Gastrocnemius medialis (tissue), 4 donors: ENCODE data around the gene FCHSD1. TPM values are rescaled to one million over a fixed set of nuclear protein-coding genes. Genes with fewer than 3 reads are reported as not detected.

Experiments used
- ATAC-seq, 2 donors: fragments of 150-250 bp; one replicate each; pipeline ENCODE4 v1.9.1; 2016
- DNase-seq, 2 donors: peaks; one replicate each; pipeline ENCODE4 v3.0.0-alpha.2; 2019
- H3K27ac ChIP-seq, 4 donors: fragments of 200-600 bp; sonication (generic); 1 replicate in 1 of 4; 2 replicates in 3 of 4; pipeline ENCODE4 v1.5.1; 2016 to 2018; ENCODE audit warnings: mild to moderate bottlenecking in 2 of 4, moderate library complexity in 1 of 4
- H3K27me3 ChIP-seq, 3 donors: fragments of 200-600 bp; sonication (generic) in 2 of 3; 1 replicate in 1 of 3; 2 replicates in 2 of 3; pipeline versions ENCODE4 v1.5.1 to v1.6.0; 2016 to 2019; ENCODE audit warnings: mild to moderate bottlenecking in 1 of 3, moderate library complexity in 1 of 3
- H3K36me3 ChIP-seq, 2 donors: fragments of 200-600 bp; sonication (generic) in 1 of 2; one replicate each; pipeline ENCODE4 v1.5.1; 2017 to 2018
- H3K4me1 ChIP-seq, 2 donors: fragments of 200-600 bp; sonication (generic) in 1 of 2; one replicate each; pipeline ENCODE4 v1.5.1; 2016 to 2017; ENCODE audit warnings: mild to moderate bottlenecking in 2 of 2
- H3K4me3 ChIP-seq, 4 donors: fragments of 200-600 bp; sonication (generic) in 3 of 4; 1 replicate in 1 of 4; 2 replicates in 3 of 4; pipeline ENCODE4 v1.5.1; 2016 to 2019; ENCODE audit warnings: mild to moderate bottlenecking in 2 of 4
- H3K9me3 ChIP-seq, 3 donors: fragments of 200-600 bp; sonication (generic) in 2 of 3; 1 replicate in 1 of 3; 2 replicates in 2 of 3; pipeline ENCODE4 v1.5.1; 2016 to 2019
- POLR2A ChIP-seq, 2 donors: fragments of 450-650 bp; IDR thresholded peaks; one replicate each; pipeline ENCODE4 v1.6.1; 2017; ENCODE audit warnings: antibody characterized with exemption in 2 of 2, mild to moderate bottlenecking in 2 of 2, moderate library complexity in 2 of 2
- in situ Hi-C, 4 donors: fragments of 200-750 bp; cut with MboI; loops; one replicate each; pipeline versions ENCODE4 v1.15.0 to v1.8.0; 2017; ENCODE audit warnings: low sequenced_read_pairs in 4 of 4
- intact Hi-C: fragments of 100-400 bp; cut with DNase I; formaldehyde crosslinking; loops from one replicate; pipeline ENCODE4 v1.15.1; 2023; ENCODE audit warnings: low total_unique reads
- total RNA-seq, 4 donors: library from RNA; depleted of rRNA; stranded (reverse); fragments of >200 nt; gene quantifications; one replicate each; pipeline versions ENCODE4 v1.1.0 to v1.2.3, GENCODE V29; 2016
- TF ChIP-seq, protein P1 (sequence below), 5 experiments: fragments of 450-650 bp in 3 of 5; fragments of 200-600 bp in 2 of 5; sonication (generic) in 2 of 5; IDR thresholded peaks in 4 of 5; conservative IDR thresholded peaks in 1 of 5; 1 replicate in 4 of 5; 2 replicates in 1 of 5; pipeline ENCODE4 v1.5.1; 2016 to 2019; ENCODE audit warnings: antibody characterized with exemption in 5 of 5, mild to moderate bottlenecking in 3 of 5, moderate library complexity in 3 of 5

Gene FCHSD1
- total RNA-seq, 4 donors from 2014 or later, result 0.32 to 2.6 (median 0.65) TPM

DNA sequence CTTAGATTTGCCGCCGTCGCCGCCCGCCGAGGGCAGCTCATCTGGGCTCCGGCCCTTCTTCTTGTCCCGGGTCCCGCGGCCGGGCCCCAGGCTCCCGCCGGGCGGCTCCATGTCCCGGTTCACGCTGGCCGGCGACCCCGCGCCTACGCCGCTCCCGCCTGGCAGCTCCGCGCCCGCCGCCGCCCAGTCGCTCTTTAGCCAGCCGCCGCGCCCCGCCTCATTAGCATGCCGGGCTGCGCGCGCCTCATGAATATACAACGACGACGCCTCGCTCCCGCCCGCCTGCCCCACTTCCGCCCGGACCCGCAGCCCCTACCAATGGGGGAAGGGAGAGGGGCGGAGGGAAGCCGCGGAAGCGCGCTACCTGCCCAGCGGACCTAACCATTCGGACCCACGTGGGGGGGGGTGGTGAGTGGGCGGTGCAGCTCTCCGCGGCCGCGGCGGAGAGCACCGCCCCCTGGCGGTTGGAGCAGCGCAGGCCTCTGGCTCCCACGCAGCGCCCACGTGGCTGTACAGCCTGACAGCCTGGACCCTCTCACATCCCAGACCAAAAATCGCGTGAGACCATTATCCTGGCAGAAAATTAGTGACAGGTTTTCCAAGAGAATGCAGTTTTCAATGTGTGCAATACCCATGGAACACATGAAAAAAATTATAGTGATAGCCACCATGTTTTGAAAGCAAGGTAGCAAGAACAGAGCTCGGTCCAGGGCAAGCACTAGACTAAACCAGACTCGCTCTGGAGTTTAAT, 32.2 kb downstream of the FCHSD1 start, which contains the start of gene DIAPH1:
Gene DIAPH1, minus strand, starts transcription at position 197 of the 751 bp plus-strand sequence. Its CDS starts 86 bp downstream, at position 111.
- DNase-seq (peak; percentile 97 to 98), ATAC-seq (peak; percentile 71 to 76)
- intact Hi-C loops, result loop anchor here (1.0 to 5.0 kb wide), 6 partner anchors 15 to 1423 kb away; partner anchors contain the start of genes HDAC3, RELL2 and TAF7
- Histone ChIP-seq H3K9me3 (no peaks in the 10 kb centered on the region), H3K27ac (peak within 1 kb of the TSS; percentile 89 to 100 (median 99)), H3K4me3 (peak within 1 kb of the TSS; percentile 64 to 100 (median 89)), H3K27me3 (no peaks in the 10 kb centered on the region), H3K4me1 (peaks cover 36 to 37% of the 10 kb centered on the region in 2 donors), H3K36me3 (peaks cover 0 to 26% of the 10 kb centered on the region in 2 donors)
- in situ Hi-C loops, result no loop called here
- TF ChIP-seq POLR2A (IDR thresholded peaks at IDR 0.05), result peak; percentile 99
- TF ChIP-seq, protein P1, sequence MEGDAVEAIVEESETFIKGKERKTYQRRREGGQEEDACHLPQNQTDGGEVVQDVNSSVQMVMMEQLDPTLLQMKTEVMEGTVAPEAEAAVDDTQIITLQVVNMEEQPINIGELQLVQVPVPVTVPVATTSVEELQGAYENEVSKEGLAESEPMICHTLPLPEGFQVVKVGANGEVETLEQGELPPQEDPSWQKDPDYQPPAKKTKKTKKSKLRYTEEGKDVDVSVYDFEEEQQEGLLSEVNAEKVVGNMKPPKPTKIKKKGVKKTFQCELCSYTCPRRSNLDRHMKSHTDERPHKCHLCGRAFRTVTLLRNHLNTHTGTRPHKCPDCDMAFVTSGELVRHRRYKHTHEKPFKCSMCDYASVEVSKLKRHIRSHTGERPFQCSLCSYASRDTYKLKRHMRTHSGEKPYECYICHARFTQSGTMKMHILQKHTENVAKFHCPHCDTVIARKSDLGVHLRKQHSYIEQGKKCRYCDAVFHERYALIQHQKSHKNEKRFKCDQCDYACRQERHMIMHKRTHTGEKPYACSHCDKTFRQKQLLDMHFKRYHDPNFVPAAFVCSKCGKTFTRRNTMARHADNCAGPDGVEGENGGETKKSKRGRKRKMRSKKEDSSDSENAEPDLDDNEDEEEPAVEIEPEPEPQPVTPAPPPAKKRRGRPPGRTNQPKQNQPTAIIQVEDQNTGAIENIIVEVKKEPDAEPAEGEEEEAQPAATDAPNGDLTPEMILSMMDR (IDR thresholded peaks at IDR 0.05 in 4 of 5, conservative IDR thresholded peaks at IDR 0.05 in 1 of 5), result peak; percentile 100

GRCh38 chr5:141618030-141618803, 33.0 kb downstream of the FCHSD1 start:
- H3K9me3 ChIP-seq, result no peaks in the 10 kb centered on the region
- H3K4me1 ChIP-seq, result peaks cover 44 to 45% of the 10 kb centered on the region in 2 donors
- peak overlapping the region; percentile 64 to 100 (median 89) for H3K4me3 ChIP-seq
- peak; percentile 76 to 86 for ATAC-seq
- H3K36me3 ChIP-seq, result peaks cover 0 to 21% of the 10 kb centered on the region in 2 donors
- H3K27ac ChIP-seq, result peak overlapping the region; percentile 89 to 100 (median 99)
- in situ Hi-C loops (no loop called here), intact Hi-C loops (loop anchor here (1.0 to 5.0 kb wide), 4 partner anchors 14 to 1424 kb away; partner anchors contain the start of gene TAF7)
- DNase-seq, result peak; percentile 82 to 90
- TF ChIP-seq, protein P1 (IDR thresholded peaks at IDR 0.05 in 4 of 5, conservative IDR thresholded peaks at IDR 0.05 in 1 of 5), result no peak
- TF ChIP-seq POLR2A (IDR thresholded peaks at IDR 0.05), result peak in 1 of 2 donors; percentile 80
- no peaks in the 10 kb centered on the region for H3K27me3 ChIP-seq

DNA sequence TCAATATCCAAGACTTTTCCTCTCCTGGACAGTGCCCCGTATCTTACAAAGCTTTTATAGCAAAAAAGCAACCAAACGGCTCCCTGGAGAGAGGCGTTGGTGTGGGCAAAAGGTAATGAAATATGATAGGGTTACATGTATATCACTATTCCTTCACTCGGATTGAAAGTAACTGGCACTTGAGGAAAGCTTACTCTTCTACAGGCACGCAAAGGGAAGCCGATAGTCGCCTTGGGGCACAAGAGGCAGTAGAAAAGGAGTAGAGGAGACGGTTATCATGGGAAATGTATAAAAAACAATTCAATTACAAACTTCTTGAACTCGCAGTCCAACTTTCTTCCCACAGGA, 33.6 kb downstream of the FCHSD1 start:
- no peak for TF ChIP-seq POLR2A (IDR thresholded peaks at IDR 0.05)
- TF ChIP-seq, protein P1 (IDR thresholded peaks at IDR 0.05 in 4 of 5, conservative IDR thresholded peaks at IDR 0.05 in 1 of 5), result no peak
- Histone ChIP-seq H3K36me3 (peaks cover 0 to 15% of the 10 kb centered on the region in 2 donors), H3K4me1 (peaks cover 50 to 51% of the 10 kb centered on the region in 2 donors), H3K27ac (peak overlapping the region; percentile 89 to 100 (median 99)), H3K27me3 (no peaks in the 10 kb centered on the region), H3K9me3 (no peaks in the 10 kb centered on the region), H3K4me3 (peak overlapping the region; percentile 64 to 100 (median 89))
- in situ Hi-C loops, result no loop called here
- ATAC-seq (peak; percentile 9 to 18), DNase-seq (no peak)
- intact Hi-C loops, result loop anchor here (1.0 to 5.0 kb wide), 4 partner anchors 13 to 1425 kb away; partner anchors contain the start of gene TAF7

DNA sequence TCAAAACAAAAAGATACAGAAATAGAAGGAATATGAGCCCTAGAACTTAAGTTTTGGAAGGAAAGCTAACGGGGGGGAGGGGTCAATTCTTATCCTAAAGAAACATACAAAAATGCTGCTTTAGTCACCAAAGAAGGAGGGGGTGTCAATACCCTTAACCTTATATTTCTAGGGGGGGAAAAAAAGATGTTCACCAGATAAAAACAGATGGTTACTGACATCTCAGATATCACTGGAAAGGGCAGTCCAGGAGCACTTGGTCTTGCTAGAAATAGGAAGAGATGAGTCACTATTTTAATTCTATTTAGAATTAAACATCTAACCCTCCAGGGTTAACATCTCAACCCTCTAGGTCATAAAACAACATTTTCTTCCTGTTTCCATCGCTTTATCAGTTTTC, 34.1 kb downstream of the FCHSD1 start:
- H3K9me3 ChIP-seq, result no peaks in the 10 kb centered on the region
- H3K4me3 ChIP-seq, result peak overlapping the region; percentile 64 to 100 (median 89)
- H3K27me3 ChIP-seq, result no peaks in the 10 kb centered on the region
- no peak for TF ChIP-seq POLR2A (IDR thresholded peaks at IDR 0.05)
- TF ChIP-seq, protein P1 (IDR thresholded peaks at IDR 0.05 in 4 of 5, conservative IDR thresholded peaks at IDR 0.05 in 1 of 5), result no peak
- DNase-seq (no peak), ATAC-seq (peak; percentile 40 to 50)
- intact Hi-C loops (loop anchor here (5.0 kb wide), 3 partner anchors 95 to 1425 kb away; partner anchors contain the start of gene TAF7), in situ Hi-C loops (no loop called here)
- peak overlapping the region; percentile 89 to 100 (median 99) for H3K27ac ChIP-seq
- H3K36me3 ChIP-seq, result peaks cover 0 to 13% of the 10 kb centered on the region in 2 donors
- H3K4me1 ChIP-seq, result peaks cover 55 to 56% of the 10 kb centered on the region in 2 donors
